Stomach (tissue), 9 donors: ENCODE results near the gene LENG1. TPM values are rescaled to one million over a fixed set of nuclear protein-coding genes. Genes with fewer than 3 reads are reported as not detected.

Source experiments
- DNase-seq, 2 donors: peaks; one replicate each; pipeline versions ENCODE4 v3.0.0 to v3.0.0-alpha.2; 2013 to 2019
- H3K27ac ChIP-seq, 5 donors: fragments of 200-600 bp in 4 of 5; sonication (generic) in 4 of 5; one replicate each; pipeline ENCODE4 v1.5.1; 2013 to 2019; ENCODE audit warnings: mild to moderate bottlenecking in 1 of 5, moderate library complexity in 1 of 5
- H3K27me3 ChIP-seq, 3 donors: fragments of 200-600 bp; sonication (generic); one replicate each; pipeline ENCODE4 v1.5.1; 2017 to 2019; ENCODE audit warnings: mixed run types in 1 of 3
- H3K36me3 ChIP-seq, 4 donors: fragments of 200-600 bp; sonication (generic); 1 replicate in 3 of 4; 2 replicates in 1 of 4; pipeline ENCODE4 v1.5.1; 2016 to 2019
- H3K4me1 ChIP-seq, 4 donors: fragments of 200-600 bp; sonication (generic); one replicate each; pipeline ENCODE4 v1.5.1; 2016 to 2019
- H3K4me3 ChIP-seq, 4 donors: fragments of 200-600 bp; sonication (generic) in 3 of 4; one replicate each; pipeline ENCODE4 v1.5.1; 2016 to 2019; ENCODE audit warnings: mild to moderate bottlenecking in 1 of 4
- H3K9me3 ChIP-seq, 4 donors: fragments of 200-600 bp; sonication (generic); one replicate each; pipeline ENCODE4 v1.5.1; 2016 to 2019
- EP300 ChIP-seq: sonication (generic); formaldehyde crosslinking; IDR thresholded peaks from one replicate; pipeline ENCODE4 v1.6.1; 2017; ENCODE audit warnings: antibody characterized with exemption
- POLR2A ChIP-seq, 4 donors: fragments of 450-650 bp; IDR thresholded peaks; one replicate each; pipeline ENCODE4 v1.6.1; 2016; ENCODE audit warnings: antibody characterized with exemption in 4 of 4, control low read depth in 2 of 4, mild to moderate bottlenecking in 1 of 4, moderate library complexity in 1 of 4
- POLR2AphosphoS5 ChIP-seq, 3 donors: sonication (generic); formaldehyde crosslinking; IDR thresholded peaks; one replicate each; pipeline ENCODE4 v1.6.1; 2016; ENCODE audit warnings: antibody characterized with exemption in 3 of 3
- WGBS, 5 donors: extraction: QIAGEN DNeasy Blood & Tissue Kit in 3 of 5; methylation state at CpG; one replicate each; pipeline versions ENCODE4 v1.1.5 to v1.1.7; 2013 to 2018; 5-methylcytosine and 5-hydroxymethylcytosine counted together
- intact Hi-C: fragments of 100-400 bp; cut with DNase I; formaldehyde crosslinking; loops from one replicate; pipeline ENCODE4 v1.15.1; 2023; ENCODE audit warnings: low total_unique reads
- polyA plus RNA-seq, 3 donors: library from polyadenylated mRNA; stranded (reverse); fragments of 200-250 nt; gene quantifications; one replicate each; pipeline ENCODE4 v1.2.3, GENCODE V29; 2013
- total RNA-seq, 5 donors: library from RNA; depleted of rRNA; stranded (reverse); fragments of >200 nt; gene quantifications; one replicate each; pipeline versions ENCODE4 v1.1.0 to v1.2.3, GENCODE V29; 2014 to 2016
- TF ChIP-seq, protein P1 (sequence below), 7 experiments: fragments of 450-650 bp in 4 of 7; fragments of 200-600 bp in 3 of 7; sonication (generic) in 3 of 7; IDR thresholded peaks; one replicate each; pipeline ENCODE4 v1.5.1; 2016 to 2019; ENCODE audit warnings: antibody characterized with exemption in 7 of 7, control low read depth in 2 of 7, mild to moderate bottlenecking in 1 of 7
- donor health status: healthy with polysubstance abuse.
- donor health status: Bipolar disorder and iron deficiency.
- donor health status: healthy.

Gene LENG1
- total and polyA plus RNA-seq, 8 donors: 4.2 to 35.6 (median 10.3) TPM; not detected in 2

DNA sequence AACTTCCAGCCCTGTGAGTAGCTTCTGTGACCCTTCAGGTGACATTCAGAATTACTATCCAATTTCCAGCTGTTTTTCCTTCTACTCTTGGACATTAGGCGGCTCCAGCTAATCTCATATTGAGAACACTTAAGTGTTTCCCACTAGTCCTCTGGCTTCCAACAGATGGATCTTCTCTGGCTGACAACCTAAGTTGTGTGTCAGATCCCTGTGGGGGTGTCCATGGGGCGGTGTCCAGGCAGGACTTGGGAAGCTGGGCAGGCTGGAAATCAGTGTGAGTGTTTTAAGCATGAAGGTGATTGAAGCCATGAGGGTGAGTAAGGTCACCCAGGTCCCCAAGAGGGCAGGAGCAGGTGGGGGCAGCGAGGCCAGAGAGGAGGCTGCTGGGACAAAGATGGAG is 11.8 kb downstream of the LENG1 start:
- Histone ChIP-seq H3K4me3 (no peak overlapping the region), H3K9me3 (no peaks in the 10 kb centered on the region), H3K27ac (peak overlapping the region in 4 of 5 donors; percentile 2 to 57 (median 32)), H3K4me1 (no peaks in the 10 kb centered on the region), H3K27me3 (no peaks in the 10 kb centered on the region), H3K36me3 (peaks cover 98 to 100% (median 100%) of the 10 kb centered on the region in 4 donors)
- peak in 1 of 2 donors; percentile 69 for DNase-seq
- TF ChIP-seq POLR2AphosphoS5 (IDR thresholded peaks at IDR 0.05): peak in 1 of 3 donors; percentile 43
- TF ChIP-seq, protein P1, sequence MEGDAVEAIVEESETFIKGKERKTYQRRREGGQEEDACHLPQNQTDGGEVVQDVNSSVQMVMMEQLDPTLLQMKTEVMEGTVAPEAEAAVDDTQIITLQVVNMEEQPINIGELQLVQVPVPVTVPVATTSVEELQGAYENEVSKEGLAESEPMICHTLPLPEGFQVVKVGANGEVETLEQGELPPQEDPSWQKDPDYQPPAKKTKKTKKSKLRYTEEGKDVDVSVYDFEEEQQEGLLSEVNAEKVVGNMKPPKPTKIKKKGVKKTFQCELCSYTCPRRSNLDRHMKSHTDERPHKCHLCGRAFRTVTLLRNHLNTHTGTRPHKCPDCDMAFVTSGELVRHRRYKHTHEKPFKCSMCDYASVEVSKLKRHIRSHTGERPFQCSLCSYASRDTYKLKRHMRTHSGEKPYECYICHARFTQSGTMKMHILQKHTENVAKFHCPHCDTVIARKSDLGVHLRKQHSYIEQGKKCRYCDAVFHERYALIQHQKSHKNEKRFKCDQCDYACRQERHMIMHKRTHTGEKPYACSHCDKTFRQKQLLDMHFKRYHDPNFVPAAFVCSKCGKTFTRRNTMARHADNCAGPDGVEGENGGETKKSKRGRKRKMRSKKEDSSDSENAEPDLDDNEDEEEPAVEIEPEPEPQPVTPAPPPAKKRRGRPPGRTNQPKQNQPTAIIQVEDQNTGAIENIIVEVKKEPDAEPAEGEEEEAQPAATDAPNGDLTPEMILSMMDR (IDR thresholded peaks at IDR 0.05): no peak
- 66 to 91% (median 73%) methylated on average over 3 of the region's 3 CpGs for WGBS, 5 donors
- intact Hi-C loops: no loop called here

- intact Hi-C loops: no loop called here
- Histone ChIP-seq H3K27ac (no peak overlapping the region), H3K9me3 (no peaks in the 10 kb centered on the region), H3K27me3 (no peaks in the 10 kb centered on the region), H3K36me3 (peaks cover 80 to 98% (median 91%) of the 10 kb centered on the region in 4 donors), H3K4me1 (peaks cover 0 to 15% (median 9%) of the 10 kb centered on the region in 4 donors), H3K4me3 (no peak overlapping the region)
- no peak for DNase-seq
- 89 to 92% (median 92%) methylated on average over 25 to 28 of the region's 28 CpGs for WGBS, 5 donors
- no peak for TF ChIP-seq POLR2A (IDR thresholded peaks at IDR 0.05)
- no peak for TF ChIP-seq EP300
- no peak for TF ChIP-seq POLR2AphosphoS5 (IDR thresholded peaks at IDR 0.05)
- TF ChIP-seq, protein P1 (IDR thresholded peaks at IDR 0.05): no peak
These were observed 13.9 kb downstream of the LENG1 start for GRCh38 chr19:54145541-54146158.

GRCh38 chr19:54142166-54142780 is 17.2 kb downstream of the LENG1 start:
- no peaks in the 10 kb centered on the region for H3K27me3 ChIP-seq
- WGBS, 5 donors: 82 to 89% (median 84%) methylated on average over 7 of the region's 7 CpGs
- H3K27ac ChIP-seq: no peak overlapping the region
- peaks cover 17 to 41% (median 35%) of the 10 kb centered on the region in 4 donors for H3K4me1 ChIP-seq
- peaks cover 49 to 80% (median 65%) of the 10 kb centered on the region in 4 donors for H3K36me3 ChIP-seq
- H3K9me3 ChIP-seq: no peaks in the 10 kb centered on the region
- no peak for DNase-seq
- intact Hi-C loops: no loop called here
- H3K4me3 ChIP-seq: no peak overlapping the region
- TF ChIP-seq, protein P1 (IDR thresholded peaks at IDR 0.05): no peak
- TF ChIP-seq POLR2A (IDR thresholded peaks at IDR 0.05) (no peak), EP300 (no peak), POLR2AphosphoS5 (IDR thresholded peaks at IDR 0.05) (no peak)

DNA sequence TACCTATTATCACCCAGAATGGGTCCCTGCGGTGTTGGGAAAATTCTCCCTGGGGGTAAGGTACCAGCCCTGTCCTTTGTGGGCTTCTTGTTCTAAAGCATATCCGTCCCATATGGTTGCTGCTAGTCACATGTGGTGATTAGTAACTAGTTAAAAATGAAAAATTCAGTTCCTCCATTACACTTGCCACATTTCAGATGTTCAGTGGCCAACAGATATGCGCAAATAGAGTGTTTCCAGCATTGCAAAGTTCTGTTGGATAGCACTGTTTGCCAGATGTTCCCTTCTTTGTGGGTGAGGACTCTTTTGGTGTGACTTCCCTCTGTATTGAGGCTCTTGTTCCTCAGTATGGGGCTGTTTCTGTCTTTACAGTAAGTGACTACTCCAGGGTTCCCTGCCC is 18.2 kb downstream of the LENG1 start:
- 85 to 90% (median 88%) methylated on average over 3 of the region's 3 CpGs for WGBS, 5 donors
- Histone ChIP-seq H3K36me3 (peaks cover 40 to 71% (median 56%) of the 10 kb centered on the region in 4 donors), H3K4me3 (no peak overlapping the region)

More for the DNA sequence above, 18.2 kb downstream of the LENG1 start:
- Histone ChIP-seq H3K9me3 (no peaks in the 10 kb centered on the region), H3K4me1 (peaks cover 17 to 45% (median 40%) of the 10 kb centered on the region in 4 donors), H3K27ac (no peak overlapping the region), H3K27me3 (no peaks in the 10 kb centered on the region)
- intact Hi-C loops: no loop called here
- DNase-seq: no peak
- TF ChIP-seq POLR2A (IDR thresholded peaks at IDR 0.05): no peak
- TF ChIP-seq, protein P1 (IDR thresholded peaks at IDR 0.05): no peak
- TF ChIP-seq EP300: no peak
- TF ChIP-seq POLR2AphosphoS5 (IDR thresholded peaks at IDR 0.05): no peak
